Measurements from ENCODE around the gene SLC5A5. TPM values are rescaled to one million over a fixed set of nuclear protein-coding genes. Genes with fewer than 3 reads are reported as not detected.

The SLC5A5 gene
- total and polyA plus RNA-seq, 2 of the 8 experiments (the other 6 are each of a cell fraction or from before 2014, with no cell fraction given), result 1.5 to 1.8 TPM

GRCh38 chr19:17938092-17938845, 66.5 kb downstream of the SLC5A5 start:
- Histone ChIP-seq H3K4me3 (ENCODE audit: extremely low read depth in 1 of 4, insufficient read depth in 2 of 4, low read depth in 3 of 4, low read length in 4 of 4) (no peak overlapping the region), H4K8ac (ENCODE audit: extremely low read depth, insufficient read depth, low read length) (0 out of 2 replicates have a peak overlapping the region, but pooled peaks have one; percentile 12), H2BK5ac (ENCODE audit: low read depth, low read length) (no peak overlapping the region), H3K4ac (replicated peaks; ENCODE audit: insufficient read length, low read depth, low read length) (no peak overlapping the region), H2BK12ac (ENCODE audit: low read depth, low read length) (no peak overlapping the region), H3K23me2 (ENCODE audit: low read depth, low read length) (peaks cover 8% of the 10 kb centered on the region; the same call in 1 of the 2 replicates), H3K4me2 (ENCODE audit: insufficient read depth in 1 of 2, low read depth in 2 of 2, low read length in 2 of 2) (no peak overlapping the region), H3K9ac (replicated peaks in 1 of 4; ENCODE audit: extremely low read depth in 1 of 4, low read depth in 3 of 4, low read length in 3 of 4) (no peak overlapping the region), H2AK5ac (ENCODE audit: low read depth, low read length) (no peak overlapping the region), H2AFZ (ENCODE audit: low read length) (no peak overlapping the region), H3K4me1 (replicated peaks in 1 of 4; ENCODE audit: control insufficient read depth in 3 of 4, insufficient read depth in 4 of 4, low read length in 3 of 4) (peaks cover 0 to 15% (median 11%) of the 10 kb centered on the region in 4 experiments; a peak in 6 of 7 replicates), H4K5ac (ENCODE audit: insufficient read length, low read depth, low read length) (no peak overlapping the region), H3K56ac (replicated peaks; ENCODE audit: insufficient read length, low read depth, low read length) (no peak overlapping the region), H4K20me1 (replicated peaks in 1 of 2; ENCODE audit: control insufficient read depth in 1 of 2, insufficient read depth in 2 of 2, low read length in 2 of 2) (peaks cover 0 to 1% of the 10 kb centered on the region in 2 experiments), H3K18ac (ENCODE audit: extremely low read depth, low read length) (no peak overlapping the region), H3K79me2 (ENCODE audit: control insufficient read depth in 1 of 2, insufficient read depth in 2 of 2, low read length in 2 of 2) (peaks cover 0 to 6% of the 10 kb centered on the region in 2 experiments; a peak in 2 of 4 replicates), H3K23ac (ENCODE audit: insufficient read length) (no peak overlapping the region), H2BK20ac (ENCODE audit: low read length) (no peak overlapping the region), H3K27ac (ENCODE audit: low read depth, low read length) (no peak overlapping the region), H3K14ac (ENCODE audit: insufficient read length) (no peak overlapping the region), H2BK15ac (ENCODE audit: low read length) (no peak overlapping the region), H3K36me3 (ENCODE audit: control insufficient read depth in 2 of 4, insufficient read depth in 4 of 4, low read length in 3 of 4) (peaks cover 0 to 3% (median 0%) of the 10 kb centered on the region in 4 experiments; a peak in 1 of 8 replicates), H3K27me3 (replicated peaks in 1 of 4; ENCODE audit: control insufficient read depth in 3 of 4, extremely low read depth in 1 of 4, insufficient read depth in 3 of 4, low read length in 3 of 4) (no peaks in the 10 kb centered on the region), H3K79me1 (ENCODE audit: low read depth, low read length) (no peaks in the 10 kb centered on the region), H3K9me3 (ENCODE audit: insufficient read depth in 2 of 2, low read depth in 1 of 2, low read length in 1 of 2) (no peaks in the 10 kb centered on the region), H4K91ac (replicated peaks; ENCODE audit: insufficient read length, low read length) (no peak overlapping the region), H2BK120ac (replicated peaks; ENCODE audit: low read depth, low read length) (no peak overlapping the region)
- DNase-seq (ENCODE audit: low read depth in 1 of 2, low spot score in 2 of 2) (peak in 1 of 2 experiments; percentile 93), FAIRE-seq (no peak)
- CTCF ChIA-PET (ENCODE audit: partially characterized antibody), result interaction anchor here (0.6 to 10.3 kb wide), 51 partner anchors 7 to 1244 kb away, joined by 3 to 200 read pairs (median 3); partner anchors contain the start of genes KCNN1 and SLC5A5
- TF ChIP-seq KDM5A (IDR thresholded peaks at IDR 0.05; ENCODE audit: low read length), result peak; percentile 35; the same call in 1 of the 2 replicates
- TF ChIP-seq BRCA1 (IDR thresholded peaks at IDR 0.05; ENCODE audit: low read depth, low read length), result no peak
- TF ChIP-seq CTCF (IDR thresholded peaks at IDR 0.05; ENCODE audit: control extremely low read depth in 1 of 3, insufficient read depth in 1 of 3, low read depth in 1 of 3, low read length in 3 of 3), result peak; percentile 96 to 98 (median 96)
- no peak for TF ChIP-seq SP1 (IDR thresholded peaks at IDR 0.05; ENCODE audit: low read depth, low read length)
- peak; percentile 97 for TF ChIP-seq RAD21 (IDR thresholded peaks at IDR 0.05 in 1 of 2, conservative IDR thresholded peaks at IDR 0.05 in 1 of 2; ENCODE audit: low read depth in 2 of 2, low read length in 2 of 2)
- TF ChIP-seq KDM1A (IDR thresholded peaks at IDR 0.05; ENCODE audit: borderline replicate concordance, low read length), result peak; percentile 63; the same call in 1 of the 2 replicates
- POLR2A ChIA-PET (ENCODE audit: partially characterized antibody), result interaction anchor here (0.6 to 14.8 kb wide), 5 partner anchors 53 to 186 kb away, joined by 3 to 392 read pairs (median 3); partner anchors contain the start of genes RPL18A and SLC5A5
- 63% methylated on average over 7 of the region's 7 CpGs; no CpG with 5 or more reads in 1 of the 2 experiments for WGBS, 2 experiments (ENCODE audit: extremely low coverage in 1 of 2, insufficient coverage in 1 of 2, insufficient read length in 1 of 2, insufficient replicate concordance in 2 of 2, low coverage in 1 of 2, low lambda C conversion rate in 2 of 2, missing lambda C conversion rate in 1 of 2)
